ENCODE measurements around the gene LRP2.
"Not testable (repeated sequence)": the region's sequence is repeated elsewhere in the genome, so short reads cannot be mapped to it uniquely, and the experiment has no call there.

LRP2 gene

GRCh38 chr2:169160926-169161481 lies 201.3 kb downstream of the LRP2 start:
- Histone ChIP-seq H3K27me3 (ENCODE audit: control insufficient read depth, insufficient read depth, low read length) (peaks cover 3% of the 10 kb centered on the region), H3K4me1 (ENCODE audit: control insufficient read depth, insufficient read depth, low read length) (no peaks in the 10 kb centered on the region), H3K9ac (ENCODE audit: low read depth, low read length) (no peak overlapping the region), H3K9me3 (replicated peaks; ENCODE audit: low read length) (no peaks in the 10 kb centered on the region), H3K4me2 (ENCODE audit: low read length) (no peak overlapping the region), H3K4me3 (ENCODE audit: low read length) (no peak overlapping the region), H3K36me3 (ENCODE audit: insufficient read depth, low read length) (no peaks in the 10 kb centered on the region)

GRCh38 chr2:169159686-169160085 lies 202.6 kb downstream of the LRP2 start:
- H3K9ac ChIP-seq (ENCODE audit: low read depth, low read length) = no peak overlapping the region
- no peaks in the 10 kb centered on the region for H3K9me3 ChIP-seq (replicated peaks; ENCODE audit: low read length)
- H3K4me2 ChIP-seq (ENCODE audit: low read length) = no peak overlapping the region
- H3K36me3 ChIP-seq (ENCODE audit: insufficient read depth, low read length) = no peaks in the 10 kb centered on the region
- no peak overlapping the region for H3K4me3 ChIP-seq (ENCODE audit: low read length)
- H3K27me3 ChIP-seq (ENCODE audit: control insufficient read depth, insufficient read depth, low read length) = no peaks in the 10 kb centered on the region
- H3K4me1 ChIP-seq (ENCODE audit: control insufficient read depth, insufficient read depth, low read length) = no peaks in the 10 kb centered on the region

DNA sequence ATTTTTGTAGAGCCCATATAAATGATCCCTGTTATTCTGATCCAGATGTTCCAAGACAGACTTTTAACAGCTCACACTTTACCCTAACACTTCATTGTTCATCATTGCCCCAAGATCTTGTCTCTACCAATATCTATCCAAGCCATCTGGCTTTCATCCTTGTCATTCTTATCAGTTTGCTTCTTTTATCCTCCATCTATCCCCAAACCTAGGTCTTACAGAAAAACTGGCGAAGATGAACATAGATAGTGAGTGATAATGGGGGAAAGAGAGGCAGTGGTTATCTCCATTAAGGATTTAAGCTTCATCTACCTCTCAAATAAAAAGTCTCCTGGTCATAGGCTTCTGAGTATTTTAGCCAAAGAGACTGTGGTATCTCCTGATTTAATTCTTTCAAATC lies 203.5 kb downstream of the LRP2 start:
- Histone ChIP-seq H3K4me2 (ENCODE audit: low read length) (no peak overlapping the region), H3K9me3 (replicated peaks; ENCODE audit: low read length) (no peaks in the 10 kb centered on the region), H3K36me3 (ENCODE audit: insufficient read depth, low read length) (no peaks in the 10 kb centered on the region), H3K4me1 (ENCODE audit: control insufficient read depth, insufficient read depth, low read length) (no peaks in the 10 kb centered on the region), H3K27me3 (ENCODE audit: control insufficient read depth, insufficient read depth, low read length) (no peaks in the 10 kb centered on the region), H3K9ac (ENCODE audit: low read depth, low read length) (no peak overlapping the region), H3K4me3 (ENCODE audit: low read length) (no peak overlapping the region)

GRCh38 chr2:169146220-169146619 lies 216.1 kb downstream of the LRP2 start:
- no peak overlapping the region for H3K4me2 ChIP-seq (ENCODE audit: low read length)
- no peaks in the 10 kb centered on the region for H3K36me3 ChIP-seq (ENCODE audit: insufficient read depth, low read length)
- no peak overlapping the region for H3K9ac ChIP-seq (ENCODE audit: low read depth, low read length)
- peaks cover 6% of the 10 kb centered on the region for H3K27me3 ChIP-seq (ENCODE audit: control insufficient read depth, insufficient read depth, low read length)
- no peak overlapping the region for H3K4me3 ChIP-seq (ENCODE audit: low read length)
- H3K9me3 ChIP-seq (replicated peaks; ENCODE audit: low read length) = no peaks in the 10 kb centered on the region
- H3K4me1 ChIP-seq (ENCODE audit: control insufficient read depth, insufficient read depth, low read length) = no peaks in the 10 kb centered on the region

GRCh38 chr2:169143998-169144397 lies 218.3 kb downstream of the LRP2 start:
- H3K36me3 ChIP-seq (ENCODE audit: insufficient read depth, low read length) = no peaks in the 10 kb centered on the region
- H3K9me3 ChIP-seq (replicated peaks; ENCODE audit: low read length) = no peaks in the 10 kb centered on the region
- no peaks in the 10 kb centered on the region for H3K4me1 ChIP-seq (ENCODE audit: control insufficient read depth, insufficient read depth, low read length)
- no peak overlapping the region for H3K4me3 ChIP-seq (ENCODE audit: low read length)
- H3K9ac ChIP-seq (ENCODE audit: low read depth, low read length) = no peak overlapping the region
- H3K4me2 ChIP-seq (ENCODE audit: low read length) = no peak overlapping the region
- no peaks in the 10 kb centered on the region for H3K27me3 ChIP-seq (ENCODE audit: control insufficient read depth, insufficient read depth, low read length)

DNA sequence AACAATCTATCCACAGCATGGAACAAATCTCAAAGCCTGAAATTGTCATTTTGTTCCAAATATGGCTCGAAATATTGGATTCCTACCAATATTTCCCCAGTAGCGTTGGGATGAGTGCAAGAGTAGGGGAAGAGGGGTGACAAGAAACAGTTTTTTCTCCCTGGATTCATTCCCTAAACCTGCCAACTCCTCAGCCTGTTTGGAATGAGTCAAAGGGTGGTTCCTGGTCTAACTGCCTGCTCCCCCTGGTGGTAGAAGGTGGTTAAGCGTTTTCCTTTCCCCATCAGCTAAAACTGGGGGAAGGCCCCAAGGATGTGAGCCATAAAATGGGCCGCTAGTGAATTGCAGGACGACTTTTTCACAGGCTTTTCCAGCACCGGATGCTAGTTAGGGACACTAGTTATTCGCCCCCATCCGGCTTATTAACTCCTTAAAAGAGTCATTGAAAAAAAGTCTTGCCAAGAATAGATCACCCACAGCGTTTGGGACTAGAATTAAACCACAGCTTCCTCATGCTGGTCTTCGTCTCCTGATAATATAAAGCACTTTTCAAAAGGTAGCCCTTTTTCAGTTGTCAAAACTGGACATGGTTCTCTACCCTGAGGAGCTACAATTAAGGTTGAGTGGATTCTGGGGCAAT lies 220.5 kb downstream of the LRP2 start:
- H3K4me3 ChIP-seq (ENCODE audit: low read length) = no peak overlapping the region
- no peaks in the 10 kb centered on the region for H3K36me3 ChIP-seq (ENCODE audit: insufficient read depth, low read length)
- no peaks in the 10 kb centered on the region for H3K27me3 ChIP-seq (ENCODE audit: control insufficient read depth, insufficient read depth, low read length)
- H3K9ac ChIP-seq (ENCODE audit: low read depth, low read length) = no peak overlapping the region
- no peaks in the 10 kb centered on the region for H3K9me3 ChIP-seq (replicated peaks; ENCODE audit: low read length)
- H3K4me2 ChIP-seq (ENCODE audit: low read length) = no peak overlapping the region
- no peaks in the 10 kb centered on the region for H3K4me1 ChIP-seq (ENCODE audit: control insufficient read depth, insufficient read depth, low read length)

DNA sequence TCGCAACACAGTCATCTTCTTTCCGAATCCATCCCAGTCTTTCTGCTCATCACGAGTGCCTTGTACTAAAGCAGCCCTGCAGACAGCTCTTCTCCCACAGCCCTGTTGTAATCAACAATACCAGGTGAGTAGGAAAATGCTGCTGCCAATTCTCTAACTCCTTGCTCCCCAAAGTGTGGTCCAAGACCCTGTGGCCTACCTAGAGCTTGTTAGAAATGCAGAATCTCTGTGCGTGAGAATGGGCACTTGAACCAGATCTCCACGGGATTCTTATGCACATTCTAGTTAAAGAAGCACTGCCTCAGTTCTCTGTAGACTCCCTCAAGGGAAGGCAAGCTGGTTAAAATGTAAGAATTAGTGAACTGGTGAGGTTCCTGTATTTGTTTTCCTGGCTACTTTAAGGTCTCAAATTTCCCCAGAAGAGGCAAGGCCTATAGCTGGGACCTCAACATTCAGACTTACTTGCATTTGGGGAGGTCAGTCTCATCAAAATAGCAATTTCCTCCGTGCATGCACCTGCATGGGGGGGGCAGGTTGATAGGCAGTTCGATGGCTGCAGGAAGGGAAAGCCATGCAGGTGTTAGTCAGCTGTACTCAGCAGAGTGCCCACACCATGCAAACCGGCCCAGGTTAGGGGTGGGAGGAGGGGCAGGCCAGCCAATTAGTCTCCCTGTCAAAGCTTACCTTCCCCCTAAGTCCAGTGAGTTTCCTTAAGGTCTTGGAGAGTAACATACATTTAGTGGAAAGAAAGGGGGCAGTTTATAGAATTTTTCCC lies 222.2 kb downstream of the LRP2 start:
- H3K9me3 ChIP-seq (replicated peaks; ENCODE audit: low read length) = no peaks in the 10 kb centered on the region
- no peak overlapping the region for H3K9ac ChIP-seq (ENCODE audit: low read depth, low read length)
- no peak overlapping the region for H3K4me3 ChIP-seq (ENCODE audit: low read length)
- H3K4me2 ChIP-seq (ENCODE audit: low read length) = no peak overlapping the region
- H3K27me3 ChIP-seq (ENCODE audit: control insufficient read depth, insufficient read depth, low read length) = no peaks in the 10 kb centered on the region
- no peaks in the 10 kb centered on the region for H3K36me3 ChIP-seq (ENCODE audit: insufficient read depth, low read length)
- H3K4me1 ChIP-seq (ENCODE audit: control insufficient read depth, insufficient read depth, low read length) = no peaks in the 10 kb centered on the region

- Histone ChIP-seq H3K27me3 (ENCODE audit: control insufficient read depth, insufficient read depth, low read length) (no peaks in the 10 kb centered on the region), H3K9ac (ENCODE audit: low read depth, low read length) (no peak overlapping the region), H3K4me2 (ENCODE audit: low read length) (no peak overlapping the region), H3K36me3 (ENCODE audit: insufficient read depth, low read length) (no peaks in the 10 kb centered on the region), H3K4me1 (ENCODE audit: control insufficient read depth, insufficient read depth, low read length) (no peaks in the 10 kb centered on the region), H3K9me3 (replicated peaks; ENCODE audit: low read length) (no peaks in the 10 kb centered on the region), H3K4me3 (ENCODE audit: low read length) (no peak overlapping the region)
Measured at GRCh38 chr2:169139145-169139544, 223.2 kb downstream of the LRP2 start.

DNA sequence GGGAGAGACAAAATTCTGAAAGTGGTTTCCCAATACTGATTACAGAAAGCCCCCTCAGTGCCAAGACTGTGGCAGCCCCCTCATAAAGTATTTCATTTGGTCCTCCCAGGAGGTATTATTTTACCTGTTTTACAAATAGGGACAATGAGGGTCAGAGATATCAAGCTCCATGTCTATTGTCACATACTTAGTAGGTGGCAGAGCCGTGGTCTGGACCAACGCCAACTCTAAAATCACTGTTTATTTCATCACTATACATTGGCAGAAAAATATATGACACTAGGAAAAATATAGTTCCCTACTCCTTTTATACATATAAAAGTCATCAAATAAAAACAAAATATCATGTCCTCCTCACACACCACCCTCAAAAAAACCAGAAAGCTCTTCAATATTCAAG lies 224.4 kb downstream of the LRP2 start:
- Histone ChIP-seq H3K4me3 (ENCODE audit: low read length) (no peak overlapping the region), H3K4me2 (ENCODE audit: low read length) (no peak overlapping the region), H3K9me3 (replicated peaks; ENCODE audit: low read length) (no peaks in the 10 kb centered on the region), H3K36me3 (ENCODE audit: insufficient read depth, low read length) (no peaks in the 10 kb centered on the region), H3K4me1 (ENCODE audit: control insufficient read depth, insufficient read depth, low read length) (no peaks in the 10 kb centered on the region), H3K9ac (ENCODE audit: low read depth, low read length) (no peak overlapping the region), H3K27me3 (ENCODE audit: control insufficient read depth, insufficient read depth, low read length) (no peaks in the 10 kb centered on the region)

GRCh38 chr2:169136885-169137534 lies 225.3 kb downstream of the LRP2 start:
- Histone ChIP-seq H3K9ac (ENCODE audit: low read depth, low read length) (no peak overlapping the region), H3K36me3 (ENCODE audit: insufficient read depth, low read length) (no peaks in the 10 kb centered on the region), H3K4me1 (ENCODE audit: control insufficient read depth, insufficient read depth, low read length) (no peaks in the 10 kb centered on the region), H3K4me2 (ENCODE audit: low read length) (no peak overlapping the region), H3K27me3 (ENCODE audit: control insufficient read depth, insufficient read depth, low read length) (no peaks in the 10 kb centered on the region), H3K4me3 (ENCODE audit: low read length) (no peak overlapping the region), H3K9me3 (replicated peaks; ENCODE audit: low read length) (no peaks in the 10 kb centered on the region)

- H3K4me3 ChIP-seq (ENCODE audit: low read length); H3K9ac ChIP-seq (ENCODE audit: low read depth, low read length); H3K4me2 ChIP-seq (ENCODE audit: low read length); H3K4me1 ChIP-seq (ENCODE audit: control insufficient read depth, insufficient read depth, low read length); H3K27me3 ChIP-seq (ENCODE audit: control insufficient read depth, insufficient read depth, low read length); H3K36me3 ChIP-seq (ENCODE audit: insufficient read depth, low read length); H3K9me3 ChIP-seq (replicated peaks; ENCODE audit: low read length): not testable (repeated sequence)
Measured at GRCh38 chr2:169136428-169136827, 225.9 kb downstream of the LRP2 start.

Measured in skeletal muscle satellite cell (primary cell).